ENCODE measurements around the gene PROK1.
"Not testable (repeated sequence)": the region's sequence is repeated elsewhere in the genome, so short reads cannot be mapped to it uniquely, and the experiment has no call there.

Gene PROK1

DNA sequence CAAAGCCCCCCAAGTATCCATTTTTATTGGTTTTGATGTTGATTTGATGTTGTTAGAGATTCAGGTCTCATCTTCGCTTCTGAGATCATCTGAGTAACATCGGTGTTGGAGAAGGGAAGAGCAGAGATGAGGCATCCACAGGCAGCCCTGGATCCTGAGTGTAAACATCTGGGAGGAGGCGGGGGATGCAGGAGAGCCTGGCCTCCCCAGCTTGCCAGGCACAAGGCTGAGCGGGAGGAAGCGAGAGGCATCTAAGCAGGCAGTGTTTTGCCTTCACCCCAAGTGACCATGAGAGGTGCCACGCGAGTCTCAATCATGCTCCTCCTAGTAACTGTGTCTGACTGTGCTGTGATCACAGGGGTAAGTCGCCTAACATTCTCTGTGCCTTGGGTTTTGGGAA lies at the start of gene PROK1:
Gene PROK1, plus strand, starts transcription at position 221 of the 400 bp plus-strand sequence. Its CDS starts 68 bp downstream, at position 289.
- DNase-seq, result no peak

- DNase-seq, result no peak
Measured at GRCh38 chr1:110403805-110404204, 47.1 kb upstream of the PROK1 start.

DNA sequence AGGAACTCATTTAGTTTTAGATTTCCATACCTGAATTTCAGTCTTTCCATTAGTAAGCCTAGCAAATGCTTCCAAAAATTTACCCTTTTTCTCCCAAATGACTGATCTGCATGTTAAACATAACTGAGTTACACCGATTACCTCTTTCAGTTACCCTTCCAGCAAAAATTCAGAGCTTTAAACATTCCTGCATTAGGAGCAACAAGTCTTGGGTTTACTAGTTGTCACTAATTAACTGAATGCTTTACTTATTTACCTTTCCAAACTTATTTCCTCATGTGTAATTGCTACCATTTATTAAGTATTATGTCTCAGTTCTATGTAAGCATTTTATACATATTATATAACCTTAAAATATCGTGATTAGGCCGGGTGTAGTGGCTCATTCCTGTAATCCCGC lies 46.5 kb upstream of the PROK1 start:
- no peak for DNase-seq

DNA sequence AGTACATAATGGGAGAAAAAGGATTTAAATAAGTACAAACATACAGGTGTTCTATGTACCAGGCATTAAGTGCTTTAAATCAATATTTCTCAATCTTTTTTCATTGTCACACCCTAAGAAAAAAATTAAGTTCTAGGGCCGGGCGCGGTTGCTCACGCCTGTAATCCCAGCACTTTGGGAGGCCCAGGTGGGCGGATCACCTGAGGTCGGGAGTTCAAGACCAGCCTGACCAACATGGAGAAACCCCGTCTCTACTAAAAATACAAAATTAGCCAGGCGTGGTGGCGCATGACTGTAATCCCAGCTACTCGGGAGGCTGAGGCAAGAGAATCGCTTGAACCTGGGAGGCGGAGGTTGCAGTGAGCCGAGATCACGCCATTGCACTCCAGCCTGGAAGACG lies 44.5 kb upstream of the PROK1 start:
- not testable (repeated sequence) for DNase-seq

- peak; percentile 62 for DNase-seq
Measured at GRCh38 chr1:110407260-110408210, 43.4 kb upstream of the PROK1 start, which contains the start of gene LAMTOR5. LAMTOR5 (minus strand) TSS chr1:110407694; CDS start chr1:110407620, 74 bp downstream.

- DNase-seq, result no peak
Measured at GRCh38 chr1:110408488-110408887, 42.5 kb upstream of the PROK1 start.

DNA sequence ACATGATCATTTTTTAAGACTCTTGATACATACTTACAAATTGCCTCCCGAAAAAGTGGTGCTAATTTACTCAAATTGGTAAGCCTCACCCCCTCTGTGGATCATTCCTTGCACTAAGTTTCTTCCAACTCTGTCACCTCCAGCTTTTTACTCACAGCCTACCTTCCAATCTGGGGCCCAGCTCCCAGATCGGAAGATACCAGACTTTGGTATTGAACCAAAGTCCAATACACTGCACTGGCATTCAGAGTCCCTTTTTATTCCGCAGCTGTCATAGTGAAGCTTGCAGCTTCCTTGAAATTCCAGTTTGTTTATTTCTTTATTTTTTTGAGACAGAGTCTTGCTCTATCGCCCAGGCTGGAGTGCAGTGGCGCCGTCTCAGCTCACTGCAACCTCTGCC lies 41.6 kb upstream of the PROK1 start:
- no peak for DNase-seq

DNA sequence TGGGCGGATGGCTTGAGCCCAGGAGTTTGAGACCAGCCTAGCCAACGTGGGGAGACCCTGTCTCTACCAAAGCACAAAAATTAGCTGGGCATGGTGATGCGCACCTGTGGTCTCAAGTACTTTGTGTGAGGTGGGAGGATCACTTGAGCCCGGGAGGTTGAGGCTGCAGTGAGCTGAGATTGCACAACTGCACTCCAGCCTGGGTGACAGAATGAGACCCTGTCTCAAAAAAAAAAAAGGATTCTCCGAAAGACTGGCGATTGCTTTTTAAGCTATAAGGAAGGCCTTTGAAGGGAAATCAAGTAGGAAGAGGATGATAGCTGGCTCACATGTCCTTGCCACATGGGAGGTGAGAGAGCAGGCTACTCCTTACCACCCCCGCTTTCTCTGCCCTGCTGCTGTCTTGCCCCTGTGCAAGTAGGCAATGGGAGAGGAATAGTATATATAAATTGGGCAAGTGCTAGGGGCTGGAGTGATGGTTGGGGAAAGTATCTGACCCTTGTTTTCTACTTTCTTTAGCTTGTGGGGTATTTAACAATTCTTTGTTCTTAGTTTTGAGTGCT lies 39.7 kb upstream of the PROK1 start:
- DNase-seq, result no peak

GRCh38 chr1:110412576-110412975 lies 38.4 kb upstream of the PROK1 start:
- no peak for DNase-seq

- not testable (repeated sequence) for DNase-seq
Measured at GRCh38 chr1:110413045-110413444, 37.9 kb upstream of the PROK1 start.

DNA sequence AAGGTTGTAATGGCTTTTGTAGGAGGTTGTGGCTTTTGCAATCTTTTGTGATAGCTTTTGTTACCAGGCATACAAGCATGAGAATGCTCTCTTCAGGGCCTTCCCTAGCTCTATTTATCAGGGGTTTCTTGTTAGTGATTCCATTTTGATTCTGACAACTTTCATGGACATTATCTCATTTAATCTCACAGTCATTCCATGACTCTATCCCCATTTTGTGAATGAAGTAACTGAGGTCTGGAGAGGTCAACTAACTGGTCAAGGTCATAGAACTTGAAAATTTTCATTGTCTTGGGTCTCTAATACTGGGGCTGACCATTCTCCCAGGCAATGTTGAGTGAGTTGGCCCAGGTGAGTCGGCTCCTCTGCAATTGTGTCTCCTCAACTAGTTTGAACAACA lies 32.2 kb upstream of the PROK1 start:
- no peak for DNase-seq

DNA sequence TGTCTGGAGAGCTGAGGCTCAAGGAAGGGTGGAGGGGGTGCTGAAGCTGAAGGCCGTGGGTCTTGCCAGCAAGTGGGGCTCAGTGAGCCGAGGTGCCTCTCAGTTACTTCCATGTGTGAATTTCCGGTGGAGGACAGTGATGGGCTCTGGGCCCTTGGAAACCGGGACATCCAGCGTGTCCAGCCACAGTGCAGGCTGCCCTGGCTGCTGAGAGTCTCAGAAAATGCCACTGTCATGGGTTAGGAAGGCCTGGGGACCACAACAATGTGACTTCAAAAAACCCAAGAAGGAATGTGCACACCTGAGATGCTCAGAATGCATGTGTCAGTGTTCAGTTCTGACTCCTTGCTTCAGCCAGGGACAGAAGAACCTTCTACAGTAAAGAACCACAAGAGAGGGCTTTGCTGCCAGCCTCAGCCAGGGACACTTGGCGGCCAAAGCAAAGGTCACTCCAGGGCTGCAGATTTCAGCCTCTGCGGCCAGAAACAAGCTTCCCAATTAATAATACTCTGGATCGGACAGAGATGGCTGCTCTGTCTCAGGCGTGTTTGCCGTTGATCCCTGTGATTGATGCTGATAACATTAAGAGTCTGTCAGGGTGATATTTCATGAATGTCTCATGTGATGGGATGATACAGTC lies 30.8 kb upstream of the PROK1 start:
- DNase-seq, result no peak

DNA sequence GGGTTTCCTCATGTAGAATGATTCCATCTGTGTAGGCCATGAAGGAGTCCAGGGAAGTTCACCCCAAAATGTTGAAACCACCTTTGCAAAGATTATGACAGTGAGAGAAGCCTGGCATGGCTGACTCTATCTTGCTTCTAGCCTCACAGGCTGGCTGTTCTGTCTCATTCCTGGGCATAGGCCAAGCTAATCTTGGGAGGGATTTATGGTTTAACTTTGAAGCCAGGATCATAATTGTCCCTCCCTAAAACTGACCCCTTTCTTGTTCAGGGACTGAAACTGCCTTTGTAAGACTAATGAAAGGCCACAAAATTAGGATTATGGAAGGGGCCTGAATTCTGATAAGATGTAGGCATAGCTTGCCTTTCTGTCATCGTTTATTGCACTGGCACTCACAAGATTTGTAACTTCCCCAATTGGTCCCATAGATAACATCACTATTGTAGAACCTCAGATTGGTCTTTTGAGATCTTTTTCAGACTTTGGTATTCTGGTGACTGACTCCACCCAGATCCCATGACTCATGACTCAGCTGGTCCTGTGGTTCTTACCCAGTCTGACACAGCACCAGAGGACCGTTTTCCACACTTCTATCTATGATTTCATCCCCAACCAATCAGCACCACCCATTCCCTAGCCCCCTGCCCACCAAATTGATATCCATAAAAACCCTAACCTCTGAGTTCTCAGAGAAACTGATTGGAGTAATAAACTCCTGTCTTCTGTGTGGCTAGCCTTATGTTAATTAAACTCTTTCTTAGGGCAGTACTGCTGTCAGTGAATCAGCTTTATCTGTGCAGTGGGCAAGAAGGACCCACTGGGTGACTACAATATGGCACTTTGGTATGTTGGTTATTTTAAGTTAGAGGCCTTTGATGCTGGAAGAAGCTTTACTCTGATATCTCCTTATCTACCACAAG lies 29.8 kb upstream of the PROK1 start:
- no peak for DNase-seq

- DNase-seq, result no peak
Measured at GRCh38 chr1:110424699-110425611, 26.0 kb upstream of the PROK1 start.

GRCh38 chr1:110425612-110426152 lies 25.3 kb upstream of the PROK1 start:
- DNase-seq, result no peak

GRCh38 chr1:110426854-110427253 lies 24.1 kb upstream of the PROK1 start:
- no peak for DNase-seq

DNA sequence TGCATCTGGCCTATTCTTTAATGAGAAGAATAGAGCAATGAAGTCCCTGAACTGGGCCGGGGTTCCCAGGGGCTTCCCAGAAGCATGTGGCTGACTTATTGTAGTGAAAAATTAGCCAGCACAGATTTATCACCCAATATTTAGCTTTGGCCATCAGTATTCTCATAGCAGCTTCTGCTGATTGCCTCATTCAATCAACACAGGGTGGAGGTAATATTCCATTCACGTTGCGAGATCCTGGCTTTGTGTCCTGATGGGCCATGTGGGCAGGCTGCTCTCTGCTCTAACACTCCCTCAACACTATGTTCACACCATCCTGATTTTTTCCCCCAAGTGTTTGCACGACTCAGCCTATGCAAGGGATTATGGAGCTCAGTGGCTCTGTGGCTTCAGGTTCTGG lies 22.0 kb upstream of the PROK1 start:
- DNase-seq, result no peak

GRCh38 chr1:110430366-110430765 lies 20.6 kb upstream of the PROK1 start:
- no peak for DNase-seq

GRCh38 chr1:110430901-110431300 lies 20.0 kb upstream of the PROK1 start:
- DNase-seq, result no peak

DNA sequence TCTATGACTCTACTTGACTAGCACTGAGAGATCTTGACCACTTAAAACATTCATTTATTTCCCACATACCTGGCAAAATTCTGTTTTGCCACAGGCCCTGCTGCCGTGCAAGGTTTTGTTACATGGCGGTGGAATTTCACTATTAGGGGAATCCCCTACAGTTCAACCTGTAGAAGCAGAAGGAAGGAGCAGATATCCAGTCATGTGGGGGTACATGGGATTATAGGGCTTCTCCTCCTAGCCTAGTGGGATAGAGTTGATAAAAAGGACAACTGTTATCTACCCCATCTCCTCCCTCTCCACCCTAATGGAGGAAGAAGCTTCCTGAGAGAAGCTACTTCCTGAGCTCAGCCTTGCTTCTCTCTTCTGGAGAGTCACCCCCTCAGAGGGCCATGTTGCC lies 17.7 kb upstream of the PROK1 start:
- no peak for DNase-seq

DNA sequence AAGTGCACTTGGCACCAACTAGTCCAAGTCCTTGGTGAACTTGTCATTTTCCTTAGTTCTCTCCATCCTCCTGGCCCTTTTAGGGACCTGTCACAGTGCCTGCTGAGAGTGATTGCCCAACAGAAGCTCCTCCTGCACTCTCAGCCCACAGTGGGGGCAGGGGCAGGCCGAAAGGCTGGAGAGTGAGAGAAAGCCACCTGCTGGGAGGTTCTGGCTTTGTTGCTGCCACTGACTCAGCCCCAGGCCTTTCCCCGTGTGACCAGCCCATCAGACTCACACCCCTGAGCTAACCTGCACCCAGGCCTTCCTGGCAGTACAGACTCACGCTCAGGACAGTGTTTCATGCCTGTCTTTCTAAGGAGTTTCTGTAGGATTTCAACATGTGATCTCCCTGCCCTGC lies 17.1 kb upstream of the PROK1 start:
- DNase-seq, result no peak
